Medulla oblongata (tissue), 1 donor: Measurements from ENCODE around the gene ITPRIPL2.

Source experiments
- DNase-seq: peaks from one replicate; pipeline ENCODE4 v3.0.0-alpha.2; 2015; ENCODE audit errors: extremely low spot score

Gene ITPRIPL2

GRCh38 chr16:19093631-19094541 is 19.9 kb upstream of the ITPRIPL2 start:
- DNase-seq: no peak

- no peak for DNase-seq
Measured at GRCh38 chr16:19094542-19095365, 19.0 kb upstream of the ITPRIPL2 start.

GRCh38 chr16:19095654-19096053 is 18.1 kb upstream of the ITPRIPL2 start:
- DNase-seq: no peak

GRCh38 chr16:19098173-19098572 is 15.6 kb upstream of the ITPRIPL2 start:
- no peak for DNase-seq

- no peak for DNase-seq
Measured at GRCh38 chr16:19102187-19102872, 11.4 kb upstream of the ITPRIPL2 start.

- DNase-seq: no peak
Measured at GRCh38 chr16:19104607-19105006, 9.2 kb upstream of the ITPRIPL2 start.

- DNase-seq: no peak
Measured at GRCh38 chr16:19105131-19105530, 8.6 kb upstream of the ITPRIPL2 start.

GRCh38 chr16:19105891-19106624 is 7.7 kb upstream of the ITPRIPL2 start:
- peak; percentile 22 for DNase-seq

GRCh38 chr16:19106625-19107020 is 7.1 kb upstream of the ITPRIPL2 start:
- DNase-seq: no peak

GRCh38 chr16:19108409-19109287 is 5.1 kb upstream of the ITPRIPL2 start:
- DNase-seq: no peak

GRCh38 chr16:19109288-19109664 is 4.5 kb upstream of the ITPRIPL2 start:
- DNase-seq: no peak

GRCh38 chr16:19110537-19111360 is 3.0 kb upstream of the ITPRIPL2 start:
- DNase-seq: no peak

GRCh38 chr16:19112099-19112407 is 1.7 kb upstream of the ITPRIPL2 start:
- DNase-seq: no peak

GRCh38 chr16:19114359-19115147 is 789 bp downstream of the ITPRIPL2 start:
- DNase-seq: no peak

- DNase-seq: no peak
Measured at GRCh38 chr16:19115148-19116021, 1.6 kb downstream of the ITPRIPL2 start.

GRCh38 chr16:19116711-19117449 is 3.1 kb downstream of the ITPRIPL2 start:
- peak; percentile 22 for DNase-seq

GRCh38 chr16:19118938-19119431 is 5.2 kb downstream of the ITPRIPL2 start:
- peak; percentile 76 for DNase-seq
